ENCODE data around the gene RAD51B. TPM values are rescaled to one million over a fixed set of nuclear protein-coding genes. Genes with fewer than 3 reads are reported as not detected.

Gene RAD51B
- polyA plus RNA-seq, 1 experiment: 6.6 TPM

- no peak for TF ChIP-seq CTCF (IDR thresholded peaks at IDR 0.05; ENCODE audit: low read depth, low read length)
- ChIA-PET CTCF (no interaction called here), POLR2A (no interaction called here)
- Histone ChIP-seq H3K27ac (ENCODE audit: low read depth, low read length) (no peak overlapping the region), H3K4me3 (ENCODE audit: low read depth, low read length) (no peak overlapping the region), H3K9me3 (ENCODE audit: control insufficient read depth, insufficient read depth, low read length) (peaks cover 8% of the 10 kb centered on the region; the same call in 1 of the 2 replicates), H3K27me3 (ENCODE audit: control insufficient read depth, insufficient read depth, low read length) (no peaks in the 10 kb centered on the region)
- DNase-seq (ENCODE audit: low read depth, low spot score): no peak
Observed at GRCh38 chr14:68623826-68624225, 804.2 kb downstream of the RAD51B start.

- no peak for DNase-seq (ENCODE audit: low read depth, low spot score)
- Histone ChIP-seq H3K4me3 (ENCODE audit: low read depth, low read length) (no peak overlapping the region), H3K27me3 (ENCODE audit: control insufficient read depth, insufficient read depth, low read length) (no peaks in the 10 kb centered on the region), H3K27ac (ENCODE audit: low read depth, low read length) (no peak overlapping the region), H3K9me3 (ENCODE audit: control insufficient read depth, insufficient read depth, low read length) (peaks cover 10% of the 10 kb centered on the region; the same call in 1 of the 2 replicates)
- ChIA-PET POLR2A (no interaction called here), CTCF (no interaction called here)
- no peak for TF ChIP-seq CTCF (IDR thresholded peaks at IDR 0.05; ENCODE audit: low read depth, low read length)
Observed at GRCh38 chr14:68624541-68625220, 805.1 kb downstream of the RAD51B start.

- ChIA-PET CTCF (interaction anchor here (0.6 kb wide), 1 partner anchor 90 kb away, joined by 3 read pairs; no protein-coding TSS in a partner anchor), POLR2A (interaction anchor here (0.6 kb wide), 1 partner anchor 57 kb away, joined by 4 read pairs; no protein-coding TSS in a partner anchor)
- no peak for TF ChIP-seq CTCF (IDR thresholded peaks at IDR 0.05; ENCODE audit: low read depth, low read length)
Observed at GRCh38 chr14:68625366-68626090, 805.9 kb downstream of the RAD51B start.

GRCh38 chr14:68626386-68626785, 806.8 kb downstream of the RAD51B start:
- TF ChIP-seq CTCF (IDR thresholded peaks at IDR 0.05; ENCODE audit: low read depth, low read length): no peak
- no peak for DNase-seq (ENCODE audit: low read depth, low spot score)

More at GRCh38 chr14:68625366-68626090, 805.9 kb downstream of the RAD51B start:
- H3K27ac ChIP-seq (ENCODE audit: low read depth, low read length): no peak overlapping the region
- H3K9me3 ChIP-seq (ENCODE audit: control insufficient read depth, insufficient read depth, low read length): peaks cover 10% of the 10 kb centered on the region; the same call in 1 of the 2 replicates
- no peaks in the 10 kb centered on the region for H3K27me3 ChIP-seq (ENCODE audit: control insufficient read depth, insufficient read depth, low read length)
- H3K4me3 ChIP-seq (ENCODE audit: low read depth, low read length): no peak overlapping the region
- DNase-seq (ENCODE audit: low read depth, low spot score): no peak

More at GRCh38 chr14:68626386-68626785, 806.8 kb downstream of the RAD51B start:
- H3K27me3 ChIP-seq (ENCODE audit: control insufficient read depth, insufficient read depth, low read length): no peaks in the 10 kb centered on the region
- H3K9me3 ChIP-seq (ENCODE audit: control insufficient read depth, insufficient read depth, low read length): peaks cover 10% of the 10 kb centered on the region; the same call in 1 of the 2 replicates
- no peak overlapping the region for H3K27ac ChIP-seq (ENCODE audit: low read depth, low read length)
- POLR2A ChIA-PET: no interaction called here
- CTCF ChIA-PET: interaction anchor here (0.6 kb wide), 1 partner anchor 89 kb away, joined by 3 read pairs; no protein-coding TSS in a partner anchor
- H3K4me3 ChIP-seq (ENCODE audit: low read depth, low read length): no peak overlapping the region

All from AG04450 (cell line).